MM.1S (cell line): ENCODE measurements around the gene NPEPL1.

Source experiments
- EZH2phosphoT487 ChIP-seq: fragments of 300-600 bp; sonication (generic); IDR thresholded peaks from 2 replicates; pipeline ENCODE4 v1.6.1; 2018; ENCODE audit warnings: antibody characterized with exemption, low read length
- TF ChIP-seq, protein P1 (sequence below): fragments of 300-600 bp; sonication (generic); IDR thresholded peaks from 2 replicates; pipeline ENCODE4 v1.5.1; 2016; ENCODE audit warnings: antibody characterized with exemption, low read length, mixed read lengths

DNA sequence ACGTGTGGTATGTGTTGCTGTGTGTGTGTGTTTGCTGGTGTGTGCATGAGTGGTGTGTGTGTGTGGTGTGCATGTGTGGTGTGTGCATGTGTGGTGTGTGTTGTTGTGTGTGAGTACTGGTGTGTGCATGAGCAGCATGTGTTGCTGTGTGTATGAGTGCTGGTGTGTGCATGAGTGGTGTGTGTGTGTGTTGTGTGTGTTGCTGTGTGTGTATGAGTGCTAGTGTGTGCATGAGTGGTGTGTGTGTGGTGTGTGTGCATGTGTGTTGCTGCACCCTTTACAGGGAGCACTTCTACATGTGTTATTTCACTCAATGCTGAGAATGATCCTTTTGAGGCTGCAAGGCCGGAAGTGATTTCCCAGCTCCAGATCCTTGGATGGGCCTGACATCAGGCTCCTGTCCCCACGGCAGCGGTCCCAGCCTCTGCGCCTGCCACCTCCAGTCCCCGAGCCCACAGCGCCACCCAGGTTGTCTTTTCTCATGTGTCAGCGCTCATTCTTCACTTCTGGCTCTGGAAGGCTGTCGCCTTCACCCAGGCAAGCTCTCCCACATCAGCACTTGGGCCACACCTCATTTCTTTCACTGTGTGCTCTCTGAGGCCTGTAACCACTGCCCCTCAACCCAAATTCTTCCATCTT lies 2.6 kb downstream of the NPEPL1 start:
- TF ChIP-seq, protein P1, sequence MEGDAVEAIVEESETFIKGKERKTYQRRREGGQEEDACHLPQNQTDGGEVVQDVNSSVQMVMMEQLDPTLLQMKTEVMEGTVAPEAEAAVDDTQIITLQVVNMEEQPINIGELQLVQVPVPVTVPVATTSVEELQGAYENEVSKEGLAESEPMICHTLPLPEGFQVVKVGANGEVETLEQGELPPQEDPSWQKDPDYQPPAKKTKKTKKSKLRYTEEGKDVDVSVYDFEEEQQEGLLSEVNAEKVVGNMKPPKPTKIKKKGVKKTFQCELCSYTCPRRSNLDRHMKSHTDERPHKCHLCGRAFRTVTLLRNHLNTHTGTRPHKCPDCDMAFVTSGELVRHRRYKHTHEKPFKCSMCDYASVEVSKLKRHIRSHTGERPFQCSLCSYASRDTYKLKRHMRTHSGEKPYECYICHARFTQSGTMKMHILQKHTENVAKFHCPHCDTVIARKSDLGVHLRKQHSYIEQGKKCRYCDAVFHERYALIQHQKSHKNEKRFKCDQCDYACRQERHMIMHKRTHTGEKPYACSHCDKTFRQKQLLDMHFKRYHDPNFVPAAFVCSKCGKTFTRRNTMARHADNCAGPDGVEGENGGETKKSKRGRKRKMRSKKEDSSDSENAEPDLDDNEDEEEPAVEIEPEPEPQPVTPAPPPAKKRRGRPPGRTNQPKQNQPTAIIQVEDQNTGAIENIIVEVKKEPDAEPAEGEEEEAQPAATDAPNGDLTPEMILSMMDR: no peak
- TF ChIP-seq EZH2phosphoT487: no peak
